Osteoblast (primary cell): ENCODE results near the gene ACOT11. TPM values are rescaled to one million over a fixed set of nuclear protein-coding genes. Genes with fewer than 3 reads are reported as not detected.

Experiments used
- DNase-seq: peaks from one replicate; pipeline ENCODE4 v3.0.0; 2011; ENCODE audit warnings: low spot score, mixed read lengths; ENCODE audit not compliant: insufficient read length; ENCODE audit errors: missing footprints
- H2AFZ ChIP-seq: 2 replicates; pipeline ENCODE4 v1.6.0; 2011; ENCODE audit warnings: mild to moderate bottlenecking, low read length
- H3K27ac ChIP-seq: 2 replicates; pipeline ENCODE4 v1.5.1; 2011; ENCODE audit warnings: mild to moderate bottlenecking, low read depth, low read length, moderate library complexity
- H3K27me3 ChIP-seq: 2 replicates; pipeline ENCODE4 v1.6.0; 2012; ENCODE audit warnings: mild to moderate bottlenecking, control low read depth, inconsistent platforms, low read length, moderate library complexity; ENCODE audit not compliant: insufficient read depth
- H3K36me3 ChIP-seq: 2 replicates; pipeline ENCODE4 v1.5.1; 2011; ENCODE audit warnings: mild to moderate bottlenecking, low read length, control low read depth, moderate library complexity; ENCODE audit not compliant: insufficient read depth
- H3K4me1 ChIP-seq: 2 replicates; pipeline ENCODE4 v1.5.1; 2011; ENCODE audit warnings: mild to moderate bottlenecking, low read length, control low read depth, moderate library complexity; ENCODE audit not compliant: insufficient read depth
- H3K4me2 ChIP-seq: 2 replicates; pipeline ENCODE4 v1.6.0; 2011; ENCODE audit warnings: mild to moderate bottlenecking, low read length; ENCODE audit not compliant: insufficient read depth
- H3K4me3 ChIP-seq: fragments of 200-600 bp; sonication (generic); 3 replicates; pipeline ENCODE4 v1.5.1; 2012; ENCODE audit warnings: mild to moderate bottlenecking, low read length, inconsistent platforms; ENCODE audit not compliant: insufficient read depth
- H3K79me2 ChIP-seq: 2 replicates; pipeline ENCODE4 v1.6.0; 2012; ENCODE audit warnings: mild to moderate bottlenecking, low read length, control low read depth, inconsistent platforms; ENCODE audit not compliant: insufficient read depth
- H3K9me3 ChIP-seq: 2 replicates; pipeline ENCODE4 v1.5.1; 2011; ENCODE audit warnings: low read depth, low read length, control low read depth
- H4K20me1 ChIP-seq: 2 replicates; pipeline ENCODE4 v1.6.0; 2012; ENCODE audit warnings: mild to moderate bottlenecking, low read length, control low read depth; ENCODE audit not compliant: insufficient read depth
- CTCF ChIP-seq: IDR thresholded peaks from 2 replicates; pipeline ENCODE4 v1.5.1; 2011; ENCODE audit warnings: mild to moderate bottlenecking, low read depth, low read length, moderate library complexity; ENCODE audit errors: extremely low read depth
- total RNA-seq: library from RNA; depleted of rRNA; stranded (reverse); fragments of >200 nt; gene quantifications from 2 replicates; pipeline ENCODE4 v1.2.3, GENCODE V29; 2012

Gene ACOT11
- total RNA-seq, 1 donor, result 2.9 TPM

- no peak overlapping the region for H2AFZ ChIP-seq
- H3K27ac ChIP-seq, result no peak overlapping the region
- H3K36me3 ChIP-seq, result no peaks in the 10 kb centered on the region
- no peaks in the 10 kb centered on the region for H3K9me3 ChIP-seq
- no peaks in the 10 kb centered on the region for H3K4me1 ChIP-seq
- H3K4me2 ChIP-seq, result no peak overlapping the region
- no peak for TF ChIP-seq CTCF
- no peaks in the 10 kb centered on the region for H3K79me2 ChIP-seq
- H3K27me3 ChIP-seq, result no peaks in the 10 kb centered on the region
- no peak overlapping the region for H3K4me3 ChIP-seq
- no peaks in the 10 kb centered on the region for H4K20me1 ChIP-seq
- peak; percentile 15 for DNase-seq
Measured at GRCh38 chr1:54571326-54571725, 23.3 kb downstream of the ACOT11 start.

- H3K4me3 ChIP-seq, result no peak overlapping the region
- H3K27ac ChIP-seq, result no peak overlapping the region
- H3K4me1 ChIP-seq, result no peaks in the 10 kb centered on the region
- no peak for TF ChIP-seq CTCF
- H3K9me3 ChIP-seq, result no peaks in the 10 kb centered on the region
- peak; percentile 52 for DNase-seq
- H3K36me3 ChIP-seq, result no peaks in the 10 kb centered on the region
- no peak overlapping the region for H2AFZ ChIP-seq
- no peaks in the 10 kb centered on the region for H3K27me3 ChIP-seq
- H3K4me2 ChIP-seq, result no peak overlapping the region
- no peaks in the 10 kb centered on the region for H4K20me1 ChIP-seq
- H3K79me2 ChIP-seq, result no peaks in the 10 kb centered on the region
Measured at GRCh38 chr1:54571803-54572541, 23.9 kb downstream of the ACOT11 start.

GRCh38 chr1:54572542-54572850 is 24.5 kb downstream of the ACOT11 start:
- Histone ChIP-seq H3K27me3 (no peaks in the 10 kb centered on the region), H3K4me1 (no peaks in the 10 kb centered on the region), H2AFZ (no peak overlapping the region), H3K36me3 (no peaks in the 10 kb centered on the region), H4K20me1 (no peaks in the 10 kb centered on the region), H3K9me3 (no peaks in the 10 kb centered on the region), H3K4me3 (no peak overlapping the region), H3K27ac (no peak overlapping the region), H3K4me2 (no peak overlapping the region), H3K79me2 (no peaks in the 10 kb centered on the region)
- TF ChIP-seq CTCF, result no peak
- DNase-seq, result no peak

- H3K4me2 ChIP-seq, result no peak overlapping the region
- H3K27me3 ChIP-seq, result no peaks in the 10 kb centered on the region
- H3K79me2 ChIP-seq, result no peaks in the 10 kb centered on the region
- H4K20me1 ChIP-seq, result no peaks in the 10 kb centered on the region
- DNase-seq, result peak; percentile 51
- no peak overlapping the region for H2AFZ ChIP-seq
- no peak for TF ChIP-seq CTCF
- H3K4me1 ChIP-seq, result no peaks in the 10 kb centered on the region
- no peaks in the 10 kb centered on the region for H3K36me3 ChIP-seq
- H3K4me3 ChIP-seq, result no peak overlapping the region
- no peak overlapping the region for H3K27ac ChIP-seq
- H3K9me3 ChIP-seq, result no peaks in the 10 kb centered on the region
Measured at GRCh38 chr1:54574158-54574778, 26.2 kb downstream of the ACOT11 start.
